MM.1S (cell line): ENCODE measurements around the gene SEC31B.

ENCODE experiments used
- DNase-seq: peaks from one replicate; pipeline ENCODE4 v3.0.0-alpha.2; 2015
- H2AFZ ChIP-seq: fragments of 300-600 bp; sonication (generic); 2 replicates; pipeline ENCODE4 v1.6.0; 2016; ENCODE audit warnings: antibody characterized with exemption, low read length
- H3F3A ChIP-seq: fragments of 300-600 bp; sonication (generic); 2 replicates; pipeline ENCODE4 v1.6.1; 2016; ENCODE audit warnings: mild to moderate bottlenecking, antibody characterized with exemption, low read length, moderate library complexity, mixed read lengths; ENCODE audit not compliant: insufficient read depth
- H3K27ac ChIP-seq: fragments of 300-600 bp; sonication (generic); 2 replicates; pipeline ENCODE4 v1.5.1; 2016; ENCODE audit warnings: mild to moderate bottlenecking, low read length
- H3K27me3 ChIP-seq: fragments of 300-600 bp; sonication (generic); replicated peaks from 2 replicates; pipeline ENCODE4 v1.6.0; 2016; ENCODE audit warnings: low read length; ENCODE audit not compliant: insufficient read depth
- H3K36me3 ChIP-seq: fragments of 300-600 bp; sonication (generic); replicated peaks from 2 replicates; pipeline ENCODE4 v1.6.1; 2016; ENCODE audit warnings: mild to moderate bottlenecking, low read length, mixed read lengths; ENCODE audit not compliant: insufficient read depth
- H3K4me1 ChIP-seq: fragments of 300-600 bp; sonication (generic); 2 replicates; pipeline ENCODE4 v1.6.1; 2016; ENCODE audit warnings: low read length, mixed read lengths
- H3K4me2 ChIP-seq: fragments of 300-600 bp; sonication (generic); 2 replicates; pipeline ENCODE4 v1.6.0; 2016; ENCODE audit warnings: low read depth, low read length
- H3K4me3 ChIP-seq: fragments of 300-600 bp; sonication (generic); 2 replicates; pipeline ENCODE4 v1.5.1; 2016; ENCODE audit warnings: low read length, mixed read lengths
- H3K79me2 ChIP-seq: fragments of 300-600 bp; sonication (generic); 2 replicates; pipeline ENCODE4 v1.6.1; 2016; ENCODE audit warnings: mixed run types, low read length, mixed read lengths
- H3K9ac ChIP-seq: fragments of 300-600 bp; sonication (generic); 2 replicates; pipeline ENCODE4 v1.6.1; 2016; ENCODE audit warnings: low read length, mixed read lengths
- H3K9me2 ChIP-seq: fragments of 300-600 bp; sonication (generic); replicated peaks from 2 replicates; pipeline ENCODE4 v1.6.1; 2016; ENCODE audit warnings: mild to moderate bottlenecking, low read length, mixed read lengths; ENCODE audit not compliant: insufficient read depth
- H3K9me3 ChIP-seq: fragments of 300-600 bp; sonication (generic); replicated peaks from 2 replicates; pipeline ENCODE4 v1.6.1; 2016; ENCODE audit warnings: mild to moderate bottlenecking, low read length, mixed read lengths; ENCODE audit not compliant: insufficient read depth
- H4K20me1 ChIP-seq: fragments of 300-600 bp; sonication (generic); 2 replicates; pipeline ENCODE4 v1.6.1; 2016; ENCODE audit warnings: mild to moderate bottlenecking, low read length, moderate library complexity, mixed read lengths; ENCODE audit not compliant: insufficient read depth
- EZH2 ChIP-seq: fragments of 300-600 bp; sonication (generic); optimal IDR thresholded peaks from 2 replicates; pipeline ENCODE3; 2017; ENCODE audit warnings: low read depth, mild to moderate bottlenecking, antibody characterized with exemption, low read length, mixed read lengths
- EZH2phosphoT487 ChIP-seq: fragments of 300-600 bp; sonication (generic); IDR thresholded peaks from 2 replicates; pipeline ENCODE4 v1.6.1; 2018; ENCODE audit warnings: antibody characterized with exemption, low read length
- TF ChIP-seq, protein P1 (sequence below): fragments of 300-600 bp; sonication (generic); IDR thresholded peaks from 2 replicates; pipeline ENCODE4 v1.5.1; 2016; ENCODE audit warnings: antibody characterized with exemption, low read length, mixed read lengths

Gene SEC31B

DNA sequence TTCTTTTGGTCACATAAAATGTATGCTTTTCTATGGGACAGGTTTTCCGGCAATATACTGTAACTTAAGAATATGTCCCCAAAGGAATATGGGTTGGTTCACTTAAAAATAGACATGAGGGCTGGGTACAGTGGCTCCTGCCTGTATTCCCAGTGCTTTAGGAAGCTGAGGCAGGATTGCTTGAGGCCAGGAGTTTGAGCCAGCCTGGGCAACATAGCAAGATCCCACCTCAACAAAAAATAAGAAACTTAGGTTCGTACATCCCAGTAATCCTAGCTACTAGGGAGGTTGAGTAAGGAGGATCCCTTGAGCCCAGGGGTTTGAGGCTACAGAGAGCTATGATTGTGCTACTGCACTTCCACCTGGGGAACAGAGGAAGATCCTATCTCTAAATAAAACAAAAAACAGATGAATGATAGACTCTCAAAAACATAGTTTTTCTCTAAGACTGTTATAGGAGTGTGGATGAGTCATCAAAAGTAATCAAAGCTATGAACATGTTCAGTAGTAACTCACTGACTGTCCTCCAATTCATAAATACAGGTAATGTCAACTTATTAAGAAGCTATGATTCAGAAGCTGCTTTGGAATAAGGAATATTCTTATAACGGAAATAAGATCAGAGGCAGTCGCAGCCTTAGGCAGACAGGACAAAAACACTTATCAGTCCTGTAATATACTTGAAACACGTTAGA, 2.6 kb upstream of the SEC31B start:
- TF ChIP-seq, protein P1, sequence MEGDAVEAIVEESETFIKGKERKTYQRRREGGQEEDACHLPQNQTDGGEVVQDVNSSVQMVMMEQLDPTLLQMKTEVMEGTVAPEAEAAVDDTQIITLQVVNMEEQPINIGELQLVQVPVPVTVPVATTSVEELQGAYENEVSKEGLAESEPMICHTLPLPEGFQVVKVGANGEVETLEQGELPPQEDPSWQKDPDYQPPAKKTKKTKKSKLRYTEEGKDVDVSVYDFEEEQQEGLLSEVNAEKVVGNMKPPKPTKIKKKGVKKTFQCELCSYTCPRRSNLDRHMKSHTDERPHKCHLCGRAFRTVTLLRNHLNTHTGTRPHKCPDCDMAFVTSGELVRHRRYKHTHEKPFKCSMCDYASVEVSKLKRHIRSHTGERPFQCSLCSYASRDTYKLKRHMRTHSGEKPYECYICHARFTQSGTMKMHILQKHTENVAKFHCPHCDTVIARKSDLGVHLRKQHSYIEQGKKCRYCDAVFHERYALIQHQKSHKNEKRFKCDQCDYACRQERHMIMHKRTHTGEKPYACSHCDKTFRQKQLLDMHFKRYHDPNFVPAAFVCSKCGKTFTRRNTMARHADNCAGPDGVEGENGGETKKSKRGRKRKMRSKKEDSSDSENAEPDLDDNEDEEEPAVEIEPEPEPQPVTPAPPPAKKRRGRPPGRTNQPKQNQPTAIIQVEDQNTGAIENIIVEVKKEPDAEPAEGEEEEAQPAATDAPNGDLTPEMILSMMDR: no peak
- TF ChIP-seq EZH2phosphoT487 (no peak), EZH2 (no peak)

DNA sequence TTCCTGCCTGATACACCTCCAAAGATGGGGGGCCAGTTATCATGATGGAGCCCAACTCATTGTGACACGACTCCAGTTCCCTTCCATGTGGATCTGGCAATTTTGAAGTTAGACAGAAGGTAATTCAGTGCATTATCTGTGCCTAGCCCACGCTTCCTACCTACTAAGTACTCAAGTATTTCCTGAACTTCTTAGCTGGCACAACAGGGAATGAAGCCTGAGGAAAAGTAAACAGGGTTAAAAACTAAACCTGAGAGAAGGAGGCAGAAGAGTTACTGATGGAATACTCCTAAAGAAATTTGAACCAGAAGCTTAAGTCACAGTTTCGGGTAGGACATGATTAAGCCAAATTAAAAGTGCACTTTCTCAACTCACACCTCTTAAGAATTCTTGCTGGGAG, 1.1 kb upstream of the SEC31B start:
- Histone ChIP-seq H3K4me3 (no peak overlapping the region), H3K4me2 (no peak overlapping the region), H3K9me3 (no peaks in the 10 kb centered on the region)

More for the DNA sequence above, 2.6 kb upstream of the SEC31B start:
- Histone ChIP-seq H4K20me1 (no peaks in the 10 kb centered on the region), H3K79me2 (peaks cover 12% of the 10 kb centered on the region; the same call in 1 of the 2 replicates), H3K27me3 (no peaks in the 10 kb centered on the region), H3K4me2 (no peak overlapping the region), H3K9me2 (no peaks in the 10 kb centered on the region), H3K4me1 (0 out of 2 replicates have a peak, but pooled peaks cover under 1% of the 10 kb centered on the region), H3K9me3 (no peaks in the 10 kb centered on the region), H3K4me3 (no peak overlapping the region), H3K9ac (no peak overlapping the region), H3K36me3 (peaks cover 7% of the 10 kb centered on the region; the same call in 1 of the 2 replicates), H3K27ac (no peak overlapping the region), H2AFZ (no peak overlapping the region), H3F3A (no peaks in the 10 kb centered on the region)
- no peak for DNase-seq

DNA sequence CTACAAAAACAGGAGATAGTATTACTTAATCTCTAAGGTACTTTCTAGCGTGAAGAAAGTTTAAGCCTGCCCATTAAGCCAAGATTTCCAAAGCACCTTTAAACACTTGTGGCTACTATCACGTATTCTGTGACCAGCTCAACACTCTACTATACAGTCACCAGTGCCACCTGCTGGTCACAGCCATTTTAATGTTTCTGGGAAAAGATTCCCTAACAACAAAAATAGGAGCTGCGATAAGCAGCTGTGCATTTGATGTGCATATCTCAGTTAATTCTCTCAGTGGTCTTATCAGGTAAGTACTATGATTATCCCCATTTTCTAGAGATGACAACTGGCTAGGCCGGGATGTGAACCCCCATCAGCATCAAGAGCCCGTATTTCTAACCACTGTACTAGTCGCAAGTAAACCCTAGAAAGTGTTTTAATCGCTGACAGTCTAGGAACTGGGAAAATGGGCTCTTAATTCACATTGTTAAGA, 860 bp downstream of the SEC31B start:
- H3K36me3 ChIP-seq: no peaks in the 10 kb centered on the region
- no peaks in the 10 kb centered on the region for H3K79me2 ChIP-seq
- H4K20me1 ChIP-seq: no peaks in the 10 kb centered on the region
- no peaks in the 10 kb centered on the region for H3K27me3 ChIP-seq
- TF ChIP-seq, protein P1: peak; percentile 78
- TF ChIP-seq EZH2phosphoT487: no peak
- H3K27ac ChIP-seq: no peak overlapping the region
- no peaks in the 10 kb centered on the region for H3K9me3 ChIP-seq
- no peak overlapping the region for H3K4me2 ChIP-seq
- H2AFZ ChIP-seq: no peak overlapping the region
- no peak overlapping the region for H3K4me3 ChIP-seq
- H3K4me1 ChIP-seq: peaks cover 7% of the 10 kb centered on the region; the same call in 1 of the 2 replicates
- DNase-seq: peak; percentile 52
- H3F3A ChIP-seq: 0 out of 2 replicates have a peak, but pooled peaks cover 4% of the 10 kb centered on the region
- no peaks in the 10 kb centered on the region for H3K9me2 ChIP-seq
- no peak overlapping the region for H3K9ac ChIP-seq

More for the DNA sequence above, 1.1 kb upstream of the SEC31B start:
- H2AFZ ChIP-seq: no peak overlapping the region
- DNase-seq: no peak
- H3F3A ChIP-seq: 0 out of 2 replicates have a peak, but pooled peaks cover 4% of the 10 kb centered on the region
- H3K27ac ChIP-seq: no peak overlapping the region
- TF ChIP-seq EZH2phosphoT487 (no peak), EZH2 (no peak)
- TF ChIP-seq, protein P1: no peak
- H3K9ac ChIP-seq: no peak overlapping the region
- H3K27me3 ChIP-seq: no peaks in the 10 kb centered on the region
- H4K20me1 ChIP-seq: no peaks in the 10 kb centered on the region
- H3K36me3 ChIP-seq: no peaks in the 10 kb centered on the region
- no peaks in the 10 kb centered on the region for H3K9me2 ChIP-seq
- H3K4me1 ChIP-seq: peaks cover 7% of the 10 kb centered on the region; the same call in 1 of the 2 replicates
- H3K79me2 ChIP-seq: no peaks in the 10 kb centered on the region
